NCI-H748 (cell line): ENCODE measurements around the gene PARP4.
"Not testable (repeated sequence)": the region's sequence is repeated elsewhere in the genome, so short reads cannot be mapped to it uniquely, and the experiment has no call there.

Source experiments
- DNase-seq: peaks from one replicate; lab custom pipeline; 2025; ENCODE audit not compliant: unreplicated experiment; lab: John Stamatoyannopoulos, UW

The PARP4 gene

DNA sequence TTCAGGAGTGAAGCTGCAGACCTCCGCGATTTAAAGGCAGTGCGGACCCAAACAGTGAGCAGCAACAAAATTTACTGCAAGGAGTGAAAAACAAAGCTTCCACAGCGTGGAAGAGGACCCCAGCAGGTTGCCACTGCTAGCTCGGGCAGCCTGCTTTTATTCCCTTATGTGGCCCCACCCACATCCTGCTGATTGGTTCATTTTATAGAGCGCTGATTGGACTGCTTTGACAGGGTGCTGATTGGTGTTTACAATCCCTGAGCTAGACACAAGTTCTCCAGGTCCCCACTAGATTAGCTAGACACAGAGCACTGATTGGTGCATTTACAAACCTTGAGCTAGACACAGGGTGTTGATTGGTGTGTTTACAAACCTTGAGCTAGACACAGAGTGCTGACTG is 6.3 kb downstream of the PARP4 start:
- DNase-seq = not testable (repeated sequence)

DNA sequence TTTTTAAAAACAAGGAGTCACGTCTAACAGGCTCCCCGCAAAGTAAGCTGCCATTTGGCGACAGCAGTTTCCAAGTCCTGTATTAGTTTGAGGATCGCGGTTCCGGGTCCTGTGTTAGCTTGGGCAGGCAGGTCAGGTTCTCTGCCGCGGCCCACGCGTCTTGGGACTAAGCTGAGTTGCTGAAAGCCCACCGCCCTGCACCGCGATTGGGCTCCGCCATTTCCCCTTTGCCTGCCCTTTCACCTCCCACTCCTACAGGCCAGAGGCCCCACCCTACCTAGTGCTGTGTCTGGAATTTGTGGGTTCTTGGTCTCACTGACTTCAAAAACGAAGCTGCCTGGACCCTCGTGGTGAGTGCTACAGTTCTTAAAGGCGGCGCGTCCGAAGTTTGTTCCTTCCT is 6.8 kb downstream of the PARP4 start:
- no peak for DNase-seq

DNA sequence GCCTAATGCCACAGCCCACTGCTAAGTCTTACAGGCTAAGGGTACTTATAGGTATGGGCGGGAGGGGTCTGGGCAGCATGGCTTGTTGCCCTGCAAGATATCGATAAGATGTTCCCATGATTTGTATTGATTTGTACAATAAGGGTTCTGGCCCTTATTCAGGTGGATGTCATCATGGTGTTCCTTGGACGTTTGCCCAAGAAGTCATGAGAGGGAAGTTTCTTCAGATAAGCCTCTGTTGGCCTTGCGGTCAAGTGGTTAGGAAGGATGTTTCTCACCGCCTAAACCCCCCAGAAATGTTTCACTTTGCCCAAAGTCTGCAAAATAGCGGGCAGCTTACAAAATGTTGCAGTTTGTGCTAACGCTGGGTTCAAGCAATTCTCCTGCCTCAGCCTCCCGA is 7.3 kb downstream of the PARP4 start:
- no peak for DNase-seq

DNA sequence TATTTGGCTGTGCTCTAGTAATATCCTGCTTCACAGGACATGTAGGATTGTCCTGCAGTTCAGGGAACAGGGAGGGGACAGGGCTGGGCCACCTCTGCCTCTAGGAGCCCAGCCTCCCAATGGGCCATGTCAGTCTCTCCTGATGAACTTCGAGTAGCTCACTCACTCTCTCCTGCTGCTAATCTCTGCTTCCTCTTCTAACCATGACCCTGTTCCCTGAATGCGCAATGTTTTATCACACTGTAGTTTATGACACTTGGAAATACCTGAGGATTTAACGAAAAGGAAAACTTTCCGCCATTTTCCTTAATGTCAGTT is 9.2 kb downstream of the PARP4 start:
- DNase-seq = no peak

DNA sequence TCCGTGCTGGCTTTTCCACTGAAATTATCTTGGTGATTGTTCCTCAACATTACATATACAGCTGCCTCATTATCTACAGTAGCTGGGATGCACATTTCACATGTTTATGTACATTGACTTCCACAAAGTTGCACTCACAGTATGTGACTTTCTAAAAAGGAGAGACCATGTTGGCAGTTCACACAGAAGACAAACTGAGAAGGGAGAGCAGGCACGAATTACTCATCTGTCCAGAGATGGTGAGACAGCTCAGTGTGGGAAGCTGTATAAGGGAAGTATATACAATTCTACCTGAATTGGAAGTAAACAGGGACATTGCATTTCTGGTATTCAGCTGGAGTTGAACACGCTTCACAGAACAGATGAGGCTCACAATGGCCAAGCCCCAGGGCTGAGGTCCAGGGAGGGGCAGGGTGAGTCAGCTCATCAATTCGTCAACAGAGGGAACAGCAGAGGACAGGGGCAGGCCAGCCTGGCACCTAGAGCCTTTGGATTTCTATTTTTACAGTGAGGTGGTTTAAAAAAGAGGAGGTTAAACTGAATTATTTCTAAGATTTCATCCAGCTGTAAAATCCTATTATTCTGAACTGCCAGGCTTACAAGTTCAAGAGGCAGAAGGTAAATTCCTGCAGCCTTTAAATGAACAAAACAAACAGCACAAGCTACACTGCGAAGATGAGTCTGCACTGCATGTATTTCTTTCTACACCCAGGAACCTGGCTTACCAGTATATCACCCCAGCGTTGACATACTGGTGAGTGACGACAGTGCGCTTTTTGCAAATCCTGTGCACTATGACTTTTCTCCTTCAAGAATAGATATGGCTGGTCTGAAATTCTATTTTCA is 9.8 kb downstream of the PARP4 start:
- DNase-seq = no peak

GRCh38 chr13:24500977-24501376 is 11.6 kb downstream of the PARP4 start:
- no peak for DNase-seq

DNA sequence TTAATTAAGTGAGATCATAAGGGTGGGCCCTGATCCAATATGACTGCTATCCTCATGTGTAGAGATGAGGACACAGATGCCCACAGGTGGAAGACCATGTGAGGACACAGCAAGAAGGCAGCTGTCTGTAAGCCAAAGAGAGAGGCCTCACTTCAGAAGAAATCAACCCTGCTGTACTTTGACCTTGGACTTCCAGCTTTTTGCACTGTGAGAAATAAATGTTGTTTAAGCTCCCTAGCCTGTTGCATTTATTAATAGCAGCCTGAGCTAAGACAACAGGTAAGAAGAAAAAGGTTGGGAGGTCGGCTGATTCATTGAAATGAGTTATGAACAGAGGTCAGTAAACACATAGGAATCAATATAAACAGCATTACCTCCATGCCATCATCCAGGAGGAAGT is 14.8 kb downstream of the PARP4 start:
- no peak for DNase-seq

DNA sequence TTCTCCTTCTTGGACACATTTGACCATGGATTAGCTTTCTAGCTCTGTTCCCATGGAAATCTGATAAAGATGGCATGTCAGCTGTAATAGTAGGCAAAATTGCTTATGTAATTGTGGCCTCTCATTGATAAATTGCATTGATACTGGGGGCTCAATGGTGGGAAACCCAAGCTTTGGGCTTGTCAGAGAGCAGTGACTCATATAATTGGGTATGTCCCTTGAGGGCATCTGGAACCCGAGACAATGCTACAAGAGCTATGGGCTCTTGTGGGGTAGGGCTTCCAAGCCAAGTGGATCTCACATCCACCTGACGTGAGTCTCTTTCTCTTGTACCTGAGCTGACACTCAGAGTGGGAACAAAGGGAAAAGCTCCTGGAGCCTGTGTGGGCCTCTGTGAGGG is 16.3 kb downstream of the PARP4 start:
- DNase-seq = not testable (repeated sequence)

- DNase-seq = no peak
Observed at GRCh38 chr13:24495151-24495729, 17.3 kb downstream of the PARP4 start.

- no peak for DNase-seq
Observed at GRCh38 chr13:24493356-24493755, 19.2 kb downstream of the PARP4 start.

DNA sequence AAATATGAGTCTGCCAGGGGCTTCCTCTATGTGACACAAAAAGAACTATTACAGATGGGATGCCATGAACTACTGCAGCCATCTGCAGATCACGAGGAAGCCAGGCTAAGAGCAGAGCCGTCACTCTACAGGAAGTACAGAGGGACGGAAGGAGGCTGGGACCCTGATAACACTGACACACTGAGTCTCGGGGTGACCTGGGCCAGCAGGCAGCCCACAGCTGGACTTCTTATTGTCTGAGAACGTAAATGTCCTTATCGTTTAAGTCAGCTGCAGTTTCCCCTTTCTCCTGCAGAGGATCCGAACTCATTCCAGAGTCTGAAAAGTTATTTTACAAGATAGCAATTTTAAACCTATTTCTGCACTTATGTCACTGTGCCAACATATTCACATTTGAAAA is 20.7 kb downstream of the PARP4 start:
- DNase-seq = no peak

DNA sequence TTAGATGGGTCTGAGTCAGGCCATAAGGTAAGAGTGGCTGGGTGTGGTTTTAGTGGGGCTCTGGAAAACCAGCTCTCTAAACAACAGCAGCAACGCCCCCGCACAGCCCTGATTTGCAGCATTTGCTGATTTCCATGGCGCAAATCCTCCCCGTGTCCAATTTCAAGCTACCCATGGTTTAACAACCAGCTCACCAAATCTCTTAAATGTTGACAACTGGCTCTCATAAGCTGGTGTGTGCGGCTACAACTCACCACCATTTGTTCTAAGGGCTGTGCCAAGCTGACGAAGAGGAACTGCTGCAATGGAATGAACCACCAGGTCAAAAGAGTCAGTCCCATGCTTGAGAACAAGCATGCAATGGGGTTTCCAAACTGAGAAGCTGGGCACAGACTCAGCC is 22.9 kb downstream of the PARP4 start:
- no peak for DNase-seq

- DNase-seq = not testable (repeated sequence)
Observed at GRCh38 chr13:24488092-24488491, 24.5 kb downstream of the PARP4 start.

DNA sequence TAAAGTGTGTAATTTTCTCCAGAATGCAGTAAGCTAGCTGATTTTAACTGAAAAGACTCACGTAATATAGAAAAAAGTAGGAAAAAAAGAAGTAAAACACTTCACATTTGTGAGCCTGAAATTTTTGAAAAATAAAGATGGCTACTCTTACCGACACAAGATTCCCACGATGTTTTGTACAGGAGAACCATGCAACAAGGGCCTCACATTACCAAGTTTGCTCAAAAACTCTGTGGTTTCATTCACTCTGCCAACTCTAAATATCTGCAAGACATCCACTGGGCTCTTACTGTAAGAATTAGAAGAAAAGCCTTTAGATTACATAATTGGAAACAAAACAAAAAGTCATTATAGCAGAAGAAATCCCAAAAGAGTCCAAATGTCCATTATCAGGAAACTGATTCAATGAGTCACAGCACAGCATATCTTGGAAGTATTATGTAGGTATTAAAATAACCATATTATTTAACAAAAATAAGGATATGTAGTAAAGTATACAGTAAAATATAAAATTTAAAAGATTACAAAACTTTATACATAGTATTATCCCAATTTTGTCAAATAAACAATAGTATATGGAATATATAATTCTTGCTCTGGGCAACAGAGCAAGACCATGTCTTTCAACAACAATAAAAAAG is 26.4 kb downstream of the PARP4 start:
- not testable (repeated sequence) for DNase-seq

GRCh38 chr13:24473686-24474085 is 38.9 kb downstream of the PARP4 start:
- DNase-seq = no peak

GRCh38 chr13:24472129-24472528 is 40.4 kb downstream of the PARP4 start:
- not testable (repeated sequence) for DNase-seq

- DNase-seq = no peak
Observed at GRCh38 chr13:24463078-24463477, 49.5 kb downstream of the PARP4 start.

DNA sequence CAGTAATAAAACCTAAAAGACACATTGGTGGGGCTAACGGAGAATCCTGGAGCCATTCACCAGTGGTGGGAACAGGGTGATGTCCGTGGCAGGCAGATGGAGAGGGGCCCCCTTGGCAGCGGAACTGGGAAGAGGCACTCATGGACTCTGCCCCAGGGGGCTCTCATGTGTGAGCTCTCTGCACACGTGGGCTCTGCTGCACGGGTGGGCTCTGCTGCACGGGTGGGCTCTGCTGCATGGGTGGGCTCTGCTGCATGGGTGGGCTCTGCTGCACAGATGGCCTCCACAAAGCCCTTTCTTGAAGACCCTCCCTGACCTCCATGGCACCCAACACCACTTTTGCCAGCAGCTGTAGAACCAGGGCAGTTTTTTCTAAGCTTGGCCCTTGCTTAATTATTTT is 52.3 kb downstream of the PARP4 start:
- DNase-seq = no peak

DNA sequence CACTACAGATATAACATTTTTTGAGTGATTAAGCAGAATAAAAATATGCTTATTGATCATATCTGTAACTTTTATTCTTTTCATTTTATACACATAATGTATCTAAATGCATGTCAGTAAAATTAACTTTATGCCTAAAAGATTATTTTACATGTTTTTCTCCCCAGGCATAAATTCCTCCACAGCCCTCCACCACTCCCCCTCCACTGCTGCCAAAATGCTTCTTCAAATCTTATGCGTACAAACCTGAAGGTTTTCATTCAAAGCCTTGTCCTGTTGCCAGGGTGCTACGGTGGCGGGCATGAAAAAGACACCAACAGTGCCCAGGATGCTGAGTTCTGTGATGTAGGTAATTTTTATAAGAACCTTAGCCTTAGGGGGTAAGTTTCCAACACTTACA is 52.9 kb downstream of the PARP4 start:
- DNase-seq = no peak

DNA sequence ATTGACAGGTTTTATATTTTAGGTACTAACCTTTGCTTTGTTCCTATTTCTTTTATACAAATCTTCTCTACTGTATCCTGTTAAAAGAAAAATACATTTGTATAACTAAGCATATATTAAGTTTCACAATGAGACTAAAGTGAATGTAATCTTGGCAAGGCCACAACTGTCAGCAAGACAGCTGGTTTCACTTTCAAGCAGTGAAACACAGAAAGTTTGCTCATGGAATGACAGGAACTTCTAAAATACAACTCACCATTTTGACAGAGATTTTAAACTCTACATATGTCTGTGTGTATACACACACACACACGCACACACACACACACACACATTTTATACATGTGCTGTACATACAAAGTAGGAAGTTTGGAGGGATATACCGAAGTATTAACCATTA is 53.3 kb downstream of the PARP4 start:
- DNase-seq = no peak

DNA sequence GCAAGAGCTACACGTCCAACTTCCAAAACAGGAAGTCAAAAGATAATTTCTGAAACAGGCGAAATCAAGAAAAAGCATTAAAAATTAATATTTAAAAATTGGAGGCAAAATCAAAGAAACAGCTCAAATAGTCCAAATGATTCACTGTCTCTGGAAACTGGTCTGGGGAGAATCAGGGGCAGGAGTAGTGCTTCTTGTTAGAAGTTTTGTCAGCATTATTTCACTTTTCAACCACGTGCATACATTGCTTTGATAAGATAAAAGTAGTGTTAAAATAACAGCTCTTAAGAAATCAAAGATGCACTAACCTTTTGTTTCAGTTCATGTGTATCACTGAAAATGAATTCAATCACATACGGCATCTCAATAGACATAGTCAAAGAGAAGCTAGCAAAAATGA is 53.8 kb downstream of the PARP4 start:
- DNase-seq = no peak

- no peak for DNase-seq
Observed at GRCh38 chr13:24456396-24456795, 56.2 kb downstream of the PARP4 start.
